HG03565 (cell line): ENCODE results near the gene GOLT1A.
"Not testable (repeated sequence)": the region's sequence is repeated elsewhere in the genome, so short reads cannot be mapped to it uniquely, and the experiment has no call there.

Experiments
- ATAC-seq: cut with Tn5 transposase; IDR thresholded peaks from one replicate; pipeline ENCODE4 v1.9.1; 2021; ENCODE audit warnings: mild to moderate bottlenecking, moderate library complexity; ENCODE audit not compliant: unreplicated experiment

Gene GOLT1A

DNA sequence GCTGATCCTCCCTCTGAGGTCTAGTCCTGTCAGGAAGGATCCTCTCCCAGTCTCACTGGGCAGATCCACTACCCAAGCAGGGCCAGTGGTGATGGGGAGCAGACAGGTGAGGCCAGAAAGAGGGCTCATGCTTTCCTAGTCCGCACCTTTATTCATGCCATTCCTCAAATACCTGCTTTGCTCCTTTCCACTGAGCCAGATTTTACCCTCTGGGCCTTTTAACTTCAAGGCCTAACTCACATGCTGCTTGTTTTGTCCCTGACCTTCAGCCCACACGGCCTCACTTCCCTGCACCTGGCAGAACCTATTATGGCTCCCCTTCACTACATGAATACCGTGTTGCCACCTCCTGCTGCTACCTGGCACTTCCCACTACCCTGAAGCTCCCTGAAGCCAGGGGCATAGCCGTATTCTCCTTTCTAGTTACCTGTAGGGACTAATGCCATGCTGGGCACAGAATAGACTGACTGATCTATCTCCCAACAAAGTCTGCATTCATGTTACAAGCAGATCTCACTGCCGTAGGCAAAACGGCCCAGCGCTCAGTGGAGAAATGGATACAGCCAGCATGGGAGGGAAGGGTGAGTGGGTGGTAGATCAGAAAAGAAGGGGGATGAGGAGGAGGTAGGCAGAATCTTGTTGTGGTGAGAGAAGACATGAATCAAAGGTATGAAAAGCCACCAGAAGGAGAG is 36.1 kb upstream of the GOLT1A start:
- ATAC-seq: no peak

DNA sequence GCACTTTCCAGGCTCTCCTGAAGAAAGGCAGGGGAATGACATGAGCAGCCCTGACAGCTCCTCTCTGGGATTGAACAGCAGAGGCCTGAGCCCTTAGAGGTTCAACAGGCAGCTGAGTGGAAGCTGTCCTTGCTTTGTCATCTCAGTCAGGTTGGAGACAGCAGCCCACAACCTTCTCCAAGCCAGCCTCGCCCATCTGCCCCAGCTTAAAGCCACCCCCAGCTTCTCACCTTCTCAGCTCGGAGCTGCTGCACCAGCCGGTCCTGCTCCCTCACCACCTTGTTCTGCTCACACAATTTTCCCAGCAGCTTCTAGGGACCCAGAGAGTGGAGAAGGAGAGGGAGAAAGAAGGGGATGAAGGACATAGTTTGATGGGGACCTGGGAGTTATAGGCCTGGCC is 35.2 kb upstream of the GOLT1A start:
- ATAC-seq: no peak

DNA sequence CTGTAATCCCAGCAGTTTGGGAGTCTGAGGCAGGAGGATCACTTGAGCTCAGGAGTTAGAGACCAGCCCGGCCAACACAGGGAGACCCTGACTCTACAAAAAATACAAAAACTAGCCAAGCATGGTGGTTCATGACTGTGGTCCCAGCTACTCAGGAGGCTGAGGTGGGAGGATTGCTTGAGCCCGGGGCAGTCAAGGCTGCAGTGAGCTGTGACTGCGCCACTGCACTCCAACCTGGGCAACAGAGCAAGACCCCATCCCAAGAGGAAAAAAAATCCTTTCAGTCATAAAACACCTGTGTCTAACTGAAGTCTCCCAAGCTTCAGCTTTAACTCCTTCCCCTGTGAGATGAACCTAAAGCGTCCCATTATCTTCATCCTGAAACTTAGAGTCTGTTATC is 33.1 kb upstream of the GOLT1A start:
- ATAC-seq: no peak

DNA sequence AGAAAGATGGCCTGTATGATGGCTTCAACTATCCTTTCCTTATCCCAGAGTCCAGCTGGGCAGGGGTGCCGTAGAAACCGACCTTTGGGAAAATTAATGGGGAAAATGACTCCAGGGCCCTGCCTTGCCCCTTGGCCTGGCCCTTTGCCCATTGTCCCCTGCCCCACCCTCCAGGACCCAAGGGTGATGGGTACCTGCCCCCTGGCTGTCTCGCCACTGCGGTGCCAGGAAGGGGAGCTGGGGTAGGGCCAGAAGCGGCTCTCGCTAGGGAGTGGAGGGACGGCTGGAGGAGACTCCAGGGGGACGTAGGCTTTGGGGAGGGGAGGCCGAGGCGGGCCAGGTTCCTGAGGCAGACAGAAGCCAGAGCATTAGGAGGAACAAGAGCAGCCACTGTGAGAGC is 29.1 kb upstream of the GOLT1A start:
- ATAC-seq: no peak

DNA sequence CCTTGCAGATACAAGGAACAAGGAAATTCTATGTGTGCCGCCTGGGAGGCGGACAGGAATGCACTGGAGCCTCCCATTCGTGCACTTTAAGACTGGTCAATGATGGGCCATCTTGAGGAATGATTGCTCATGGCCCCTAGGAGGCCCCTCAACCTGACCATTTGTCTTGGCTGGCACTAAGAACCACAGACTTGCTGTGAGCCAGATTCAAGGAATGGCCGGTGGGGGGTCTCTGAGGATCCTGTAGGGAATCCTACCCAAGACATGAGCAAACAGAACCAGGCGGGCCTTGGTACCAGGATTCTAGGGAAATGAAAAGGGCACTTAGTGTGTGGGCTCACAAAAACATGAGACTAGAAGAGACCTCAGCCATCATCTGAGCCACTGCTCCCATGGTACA is 28.1 kb upstream of the GOLT1A start:
- ATAC-seq: no peak

DNA sequence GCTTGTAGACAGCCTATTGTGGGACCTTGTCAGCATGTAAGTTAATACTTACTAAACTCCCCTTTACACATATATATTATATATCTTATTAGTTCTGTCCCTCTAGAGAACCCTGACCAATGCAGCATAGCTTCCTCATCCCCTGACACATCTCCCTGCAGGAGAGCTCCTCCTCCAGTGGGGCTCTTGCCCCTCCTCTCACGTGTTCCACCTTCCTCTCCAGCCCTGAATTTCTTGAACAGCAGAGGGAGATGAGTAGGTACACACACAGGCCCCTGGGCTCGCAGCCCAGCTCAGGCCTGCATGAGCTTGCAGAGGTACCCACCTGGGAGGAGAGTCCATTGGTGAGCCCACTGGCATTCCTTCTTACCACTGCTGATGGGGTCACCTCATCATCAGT is 27.3 kb upstream of the GOLT1A start:
- ATAC-seq: no peak

DNA sequence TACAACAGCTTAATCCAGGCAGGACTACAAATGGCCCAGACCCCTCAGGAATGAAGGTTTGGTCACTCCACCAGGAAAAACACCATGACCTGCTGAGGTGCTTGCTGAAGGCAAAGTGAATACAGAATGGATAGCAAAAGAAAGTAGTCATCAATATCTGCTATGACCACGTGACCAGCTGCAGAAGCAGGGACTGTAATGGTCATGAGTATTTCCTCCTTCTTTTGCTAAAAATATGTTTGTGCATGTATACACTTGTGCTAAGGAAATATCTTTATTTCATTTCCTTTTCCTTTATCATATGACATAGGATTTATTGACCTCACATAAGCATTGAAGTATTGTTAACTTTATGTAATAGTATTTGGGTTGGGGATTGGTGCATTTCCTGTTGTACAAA is 26.4 kb upstream of the GOLT1A start:
- ATAC-seq: no peak

DNA sequence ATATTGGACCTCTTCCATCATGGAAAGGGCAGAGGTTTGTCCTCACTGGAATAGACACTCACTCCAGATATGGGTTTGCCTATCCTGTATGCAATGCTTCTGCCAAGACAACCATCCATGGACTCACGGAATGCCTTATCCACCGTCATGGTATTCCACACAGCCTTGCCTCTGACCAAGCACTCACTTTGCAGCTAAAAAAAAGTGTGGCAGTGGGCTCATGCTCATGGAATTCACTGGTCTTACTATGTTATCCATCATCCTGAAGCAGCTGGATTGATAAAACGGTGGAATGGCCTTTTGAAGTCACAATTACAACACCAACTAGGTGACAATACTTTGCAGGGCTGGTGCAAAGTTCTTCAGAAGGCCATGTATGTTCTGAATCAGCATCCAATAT is 25.6 kb upstream of the GOLT1A start:
- ATAC-seq: not testable (repeated sequence)

DNA sequence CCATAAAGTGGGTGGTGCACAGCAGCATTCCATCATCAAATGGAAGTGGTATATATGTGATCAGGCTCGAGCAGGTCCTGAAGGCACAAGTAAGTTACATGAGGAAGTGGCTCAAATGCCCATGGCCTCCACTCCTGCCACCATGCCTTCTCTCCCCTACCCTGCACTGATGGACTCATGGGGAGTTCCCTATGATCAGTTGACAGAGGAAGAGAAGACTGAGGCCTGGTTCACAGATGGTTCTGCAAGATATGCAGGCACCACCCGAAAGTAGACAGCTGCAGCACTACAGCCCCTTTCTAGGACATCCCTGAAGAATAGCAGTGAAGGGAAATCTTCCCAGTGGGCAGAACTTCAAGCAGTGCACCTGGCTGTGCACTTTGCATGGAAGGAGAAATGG is 24.7 kb upstream of the GOLT1A start:
- ATAC-seq: not testable (repeated sequence)

DNA sequence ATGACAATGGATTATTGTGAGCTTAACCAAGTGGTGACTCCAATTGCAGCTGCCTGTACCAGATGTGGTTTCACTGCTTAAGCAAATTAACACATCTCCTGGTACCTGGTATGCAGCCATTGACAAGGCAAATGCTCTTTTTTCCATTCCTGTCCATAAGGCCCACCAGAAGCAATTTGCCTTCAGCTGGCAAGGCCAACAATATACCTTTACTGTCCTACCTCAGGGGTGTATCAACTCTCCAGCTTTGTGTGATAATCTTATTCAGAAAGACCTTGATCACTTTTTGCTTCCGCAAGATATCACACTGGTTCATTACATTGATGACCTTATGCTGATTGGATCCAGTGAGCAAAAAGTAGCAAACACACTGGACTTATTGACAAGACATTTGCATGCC is 23.7 kb upstream of the GOLT1A start:
- not testable (repeated sequence) for ATAC-seq

DNA sequence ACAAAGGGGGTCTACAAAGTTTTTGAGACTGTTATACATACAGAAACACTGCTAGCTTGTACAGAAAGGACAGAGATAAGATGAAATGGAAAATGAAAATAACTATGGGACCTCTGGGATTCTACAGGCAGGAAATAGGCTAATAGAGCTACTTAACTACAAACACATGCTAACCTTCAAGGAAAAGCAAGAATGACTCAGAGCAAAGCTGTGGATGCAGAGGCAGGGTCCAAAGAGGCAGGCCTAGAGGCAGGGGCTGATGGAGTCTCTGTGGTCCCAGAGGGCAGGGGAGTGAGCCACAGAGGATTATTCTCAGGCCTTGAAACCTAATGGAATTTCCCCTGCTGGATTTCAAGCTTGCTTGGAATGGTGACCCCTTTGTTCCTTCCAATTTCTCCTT is 18.7 kb upstream of the GOLT1A start:
- ATAC-seq: no peak

DNA sequence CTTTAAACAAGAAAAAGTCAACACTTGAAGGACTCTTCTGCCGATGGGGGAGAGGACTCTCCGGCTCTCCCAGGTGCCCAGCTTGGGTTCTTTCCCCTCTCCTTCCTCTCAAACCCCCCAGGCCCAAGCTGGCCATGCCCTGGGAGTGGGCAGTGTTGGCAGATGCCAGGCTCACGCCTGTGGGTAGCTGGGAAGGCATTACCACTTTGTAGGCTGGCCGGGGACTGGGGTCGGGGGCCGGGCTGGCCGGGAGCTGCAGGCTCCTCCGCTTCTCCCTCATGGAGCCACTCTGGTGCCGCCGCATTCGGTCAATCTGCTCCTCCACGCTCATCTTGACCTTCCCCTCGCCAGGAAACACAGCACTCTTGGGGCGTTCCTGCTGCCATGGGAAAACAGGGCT is 16.4 kb upstream of the GOLT1A start:
- no peak for ATAC-seq

DNA sequence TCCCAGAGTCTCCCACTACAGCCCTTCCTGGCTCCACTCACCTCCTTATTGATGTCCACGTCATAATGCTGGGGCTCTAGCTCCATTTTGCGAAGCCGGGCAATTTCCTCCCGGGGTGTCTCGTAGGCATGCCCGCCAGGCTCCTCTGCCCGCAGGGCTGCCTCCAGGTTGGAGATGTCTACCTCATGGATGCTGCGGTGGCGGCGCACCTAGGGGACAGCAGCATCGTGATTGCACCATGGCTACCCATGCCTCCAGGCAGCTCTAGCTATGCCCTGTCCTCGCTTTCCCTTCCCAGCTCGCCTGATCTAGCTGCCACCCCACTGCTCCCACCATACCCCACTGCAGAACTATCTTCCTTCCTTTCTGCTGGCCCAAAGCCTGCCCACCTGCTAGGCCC is 15.1 kb upstream of the GOLT1A start:
- no peak for ATAC-seq

DNA sequence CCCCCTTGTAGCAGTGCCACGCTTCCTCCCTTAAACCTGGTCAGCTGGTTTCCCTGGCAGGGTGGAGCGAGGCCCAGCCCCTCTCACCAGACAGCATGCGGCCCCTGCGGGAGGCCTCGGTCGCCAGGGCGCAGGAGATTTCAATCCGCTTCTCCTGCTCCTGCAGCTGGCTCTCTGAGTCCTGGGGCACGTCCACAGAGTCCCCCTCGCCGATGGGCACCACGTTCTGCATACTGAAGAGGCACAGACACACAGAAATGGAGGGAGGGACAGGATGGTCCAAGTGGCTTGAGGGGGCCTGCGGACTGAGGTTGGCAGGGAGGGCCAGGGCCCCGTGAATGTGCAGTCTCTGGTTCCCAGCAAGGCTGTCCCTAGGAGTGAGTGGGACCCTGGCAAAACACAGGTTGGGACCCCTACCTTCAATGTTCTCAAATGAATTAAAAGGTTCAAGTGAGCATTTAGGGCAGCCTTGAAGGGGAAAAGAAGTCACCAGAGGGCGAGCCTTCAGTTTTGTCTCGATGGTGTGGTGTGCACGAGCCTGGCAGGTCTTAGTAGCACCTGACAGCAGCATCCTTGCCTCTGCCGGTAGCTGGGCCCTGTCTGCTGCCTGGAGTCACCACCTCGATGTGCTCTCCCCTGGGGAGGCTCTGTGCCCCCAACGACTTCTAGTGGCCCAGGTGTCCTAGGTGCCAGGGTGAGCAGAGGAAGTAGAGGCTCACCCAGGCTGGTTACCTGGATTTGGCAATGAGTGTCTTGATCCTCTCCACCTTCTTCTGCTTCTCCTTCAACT is 14.4 kb upstream of the GOLT1A start:
- ATAC-seq: no peak

DNA sequence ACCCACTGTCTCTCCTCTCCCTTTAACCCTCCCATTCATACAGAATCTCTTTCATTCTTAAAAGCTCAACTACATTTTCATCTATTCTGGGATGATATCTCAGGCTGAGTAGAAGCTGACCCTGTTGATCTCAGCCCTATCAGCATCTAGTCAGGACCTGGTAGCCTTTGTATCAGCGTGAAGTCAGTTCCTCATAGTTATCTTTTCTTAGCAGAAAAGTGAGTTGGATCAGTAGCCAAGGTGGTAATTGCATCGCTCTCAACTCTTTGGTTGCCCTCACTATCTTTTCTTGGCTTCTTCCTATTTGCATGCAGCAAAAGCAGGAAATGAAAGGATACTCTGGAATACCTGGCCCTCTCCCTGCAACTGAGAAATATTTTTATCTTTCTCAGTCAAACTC is 13.6 kb upstream of the GOLT1A start:
- no peak for ATAC-seq

DNA sequence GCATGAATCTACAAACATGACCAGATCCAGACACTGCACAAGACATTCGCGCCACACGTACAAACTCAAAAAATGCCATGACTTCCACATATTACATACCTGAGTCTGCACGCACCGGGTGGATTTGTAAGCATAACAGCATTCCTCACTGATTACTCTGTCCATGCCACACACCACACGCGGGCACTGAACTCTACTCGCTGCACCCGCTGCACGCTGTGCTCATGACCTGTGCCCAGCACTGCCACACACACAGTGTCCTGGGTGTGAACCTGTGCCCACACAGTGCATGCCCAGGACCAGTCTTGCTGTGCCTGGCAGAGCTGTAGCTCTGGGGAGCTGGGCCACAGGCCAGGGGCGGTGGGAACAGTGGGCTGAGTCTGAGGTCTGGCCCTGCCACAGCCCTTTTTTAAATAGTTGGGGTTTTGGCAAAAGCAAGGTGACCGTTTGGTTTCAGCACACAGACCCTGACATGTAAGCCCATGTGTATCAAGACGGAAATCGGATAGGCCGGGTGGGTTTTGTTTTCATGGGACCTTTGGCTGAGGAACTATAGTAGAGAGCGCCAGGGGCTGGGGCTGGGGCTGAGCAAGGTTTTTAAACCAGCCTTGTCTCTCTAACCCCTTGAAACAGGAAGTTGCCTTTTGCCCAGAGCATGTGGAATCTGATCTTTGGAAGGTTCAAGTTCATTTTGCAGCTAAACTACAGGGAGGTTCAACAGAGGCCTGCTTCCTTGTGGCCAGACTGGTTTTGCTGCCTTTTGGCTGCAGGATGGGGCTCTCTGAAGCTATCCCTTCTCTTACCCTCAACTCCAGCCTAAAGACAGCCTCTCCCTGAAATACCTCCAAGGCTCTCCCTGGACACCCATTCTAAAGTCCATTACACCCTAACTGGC is 12.3 kb upstream of the GOLT1A start:
- ATAC-seq: no peak

DNA sequence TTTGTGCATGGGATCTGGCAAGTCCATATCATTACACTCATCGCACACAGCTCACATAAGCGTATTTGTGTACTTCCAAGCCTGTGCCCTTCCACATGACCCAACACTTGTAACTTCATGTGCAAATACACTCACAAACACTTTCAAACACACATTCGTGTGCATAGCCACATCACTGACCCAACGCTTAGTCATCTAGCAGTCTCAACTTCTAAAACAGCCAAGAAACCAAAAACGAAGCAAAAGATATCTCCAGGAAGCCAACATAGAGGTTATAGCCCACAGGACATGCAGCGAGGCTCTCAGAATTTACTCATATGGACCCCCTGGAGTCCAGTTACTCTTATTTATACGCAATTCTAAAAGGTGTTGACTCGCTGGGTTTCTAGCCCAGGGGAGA is 10.9 kb upstream of the GOLT1A start:
- no peak for ATAC-seq

DNA sequence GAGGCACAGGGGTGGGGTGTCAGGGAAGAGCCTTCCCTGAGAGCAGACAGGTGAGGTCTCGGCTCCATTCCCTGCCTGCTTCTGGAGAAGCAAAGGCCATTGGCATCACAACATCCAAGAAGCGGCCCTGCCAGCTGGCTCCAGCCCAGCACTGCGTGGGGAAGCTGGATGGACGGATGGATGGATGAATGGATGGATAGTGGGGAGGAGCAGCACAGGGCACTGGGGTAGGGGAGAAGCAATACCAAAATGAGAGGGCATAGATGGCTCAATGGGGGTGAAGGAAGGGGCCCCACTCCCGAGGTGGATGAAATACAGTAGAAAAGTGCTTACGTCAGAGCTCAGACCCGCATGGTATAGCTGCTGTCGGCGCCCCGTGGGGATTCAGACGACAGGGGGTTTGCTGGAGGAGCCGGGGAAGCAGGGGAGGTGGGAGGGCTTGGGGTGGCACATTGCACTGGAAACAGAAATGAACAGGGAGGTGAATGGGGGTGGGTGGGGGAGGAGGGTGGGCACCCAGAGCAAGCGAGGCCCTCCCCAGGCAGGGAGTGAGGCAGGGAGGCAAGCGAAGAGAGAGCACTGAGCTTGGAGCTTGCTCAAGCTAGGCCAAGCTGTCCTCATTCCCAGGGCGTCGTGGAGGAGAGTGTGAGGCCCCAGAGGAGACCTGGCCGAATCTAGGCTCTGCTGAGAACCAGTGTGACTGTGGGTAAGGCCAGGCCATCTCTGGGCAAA is 9.5 kb upstream of the GOLT1A start:
- no peak for ATAC-seq

DNA sequence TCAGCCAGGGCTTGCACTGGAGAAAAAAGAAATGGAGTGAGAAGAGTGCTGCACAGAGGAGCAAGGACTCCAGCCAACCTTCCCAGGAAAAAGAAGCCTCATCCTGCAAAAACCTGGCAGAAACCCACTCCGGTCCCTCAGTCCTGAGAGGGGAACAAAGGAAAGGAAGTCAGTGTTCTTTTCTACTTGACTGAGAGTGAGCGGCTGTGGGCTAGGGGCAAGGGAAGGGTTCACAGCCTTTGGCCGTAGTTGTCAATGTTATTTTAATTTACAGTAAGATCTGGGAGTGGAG is 8.9 kb upstream of the GOLT1A start:
- no peak for ATAC-seq

DNA sequence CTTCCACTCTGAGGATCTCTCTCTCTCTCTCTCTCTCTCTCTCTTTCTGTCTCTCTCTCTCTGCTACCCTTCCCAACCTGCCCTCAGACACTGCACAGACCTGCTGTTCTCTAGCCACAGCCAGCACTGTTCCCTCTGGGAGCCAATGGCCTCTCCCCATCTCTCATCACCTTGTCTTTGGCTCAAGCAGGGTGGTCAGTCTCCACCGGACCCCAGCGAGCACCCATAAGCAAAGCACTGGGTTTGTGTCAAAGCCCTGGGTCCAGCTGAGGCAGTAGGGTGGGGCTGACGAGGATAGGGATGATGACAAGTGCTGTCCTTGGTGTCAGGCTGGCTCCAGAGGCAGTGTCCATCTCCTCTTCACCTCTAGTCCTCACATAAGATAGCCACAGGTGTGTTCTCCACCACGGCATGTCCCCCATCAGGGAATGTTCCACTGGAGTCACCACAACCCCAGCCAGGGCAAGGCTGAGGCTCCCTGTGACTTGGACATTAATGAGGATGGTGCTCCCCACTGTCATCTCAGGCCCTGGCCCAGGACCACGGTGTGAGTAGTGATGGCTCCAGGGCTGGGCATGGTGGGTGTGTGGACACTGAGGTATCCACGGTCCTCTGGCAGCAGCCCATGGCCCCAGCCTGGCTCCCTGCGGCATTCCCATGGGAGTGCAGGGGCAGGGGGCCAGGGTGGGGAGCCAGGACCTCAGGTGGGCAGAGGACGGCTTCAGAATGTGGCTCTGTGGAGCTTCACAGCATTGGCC is 8.4 kb upstream of the GOLT1A start:
- no peak for ATAC-seq

DNA sequence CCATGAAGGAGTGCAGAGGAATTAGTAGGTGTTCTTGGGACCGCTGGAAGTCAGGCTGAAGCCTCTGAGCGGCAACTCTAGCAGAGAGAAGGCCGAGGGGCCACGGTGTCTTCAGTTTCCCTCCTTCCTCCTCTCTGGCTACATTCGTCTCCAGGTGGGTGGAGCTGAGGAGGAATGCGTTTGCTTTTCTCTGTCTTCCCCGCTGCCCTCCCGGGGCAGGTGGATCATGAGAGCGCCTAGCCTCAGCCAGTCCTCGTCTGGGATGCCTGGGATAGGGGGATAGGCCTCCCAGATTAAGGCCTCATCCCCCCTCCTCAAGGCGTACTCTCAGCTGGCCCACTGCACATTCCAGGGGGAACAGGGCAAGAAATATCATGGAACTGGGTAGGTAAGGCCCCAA is 7.5 kb upstream of the GOLT1A start:
- ATAC-seq: no peak
